Measurements from ENCODE around the gene RRAD.

The RRAD gene

DNA sequence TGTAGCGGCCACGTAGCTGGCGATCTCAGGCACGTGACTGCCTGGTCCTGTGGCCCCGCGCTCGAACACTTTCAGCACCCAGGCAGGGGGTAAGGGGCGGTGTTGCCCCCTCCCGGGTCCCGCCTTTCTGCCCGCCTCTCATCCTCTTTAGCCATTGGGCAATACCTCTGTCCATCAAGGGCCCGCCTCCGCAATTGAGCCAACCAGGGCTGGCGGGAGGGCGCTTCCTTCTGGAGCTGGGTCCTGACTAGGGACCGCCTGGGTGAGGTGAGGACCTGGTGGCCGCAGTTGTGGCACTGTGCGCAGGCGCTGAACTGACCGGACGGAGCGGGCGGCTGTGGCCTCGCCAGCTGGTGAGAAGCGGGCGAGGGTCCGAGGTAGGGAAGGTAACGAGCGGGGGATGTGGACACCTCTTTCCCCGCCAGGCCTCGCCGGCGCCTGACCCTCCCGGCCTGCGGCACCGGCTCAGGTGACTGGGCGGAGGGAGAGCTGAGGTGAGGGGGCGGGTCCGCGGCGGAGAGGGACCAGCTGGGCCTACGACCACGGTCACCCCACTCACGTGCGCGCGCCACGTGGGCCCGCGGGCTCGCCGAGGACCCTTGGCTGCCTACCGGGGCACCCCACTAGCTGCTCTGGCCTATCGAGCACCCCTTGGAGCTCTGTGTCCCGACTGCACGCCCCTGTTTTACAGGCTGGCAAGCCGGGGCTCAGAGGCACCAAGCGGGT lies 44.9 kb downstream of the RRAD start, which contains the start of gene PDP2:
Gene PDP2 (plus strand): TSS at position 228 of the 726 bp plus-strand sequence. CDS start 3,770 bp downstream, outside the sequence.
- DNase-seq (ENCODE audit: low spot score): peak; percentile 66

GRCh38 chr16:66878067-66878466 lies 47.3 kb downstream of the RRAD start:
- DNase-seq (ENCODE audit: low spot score): no peak

DNA sequence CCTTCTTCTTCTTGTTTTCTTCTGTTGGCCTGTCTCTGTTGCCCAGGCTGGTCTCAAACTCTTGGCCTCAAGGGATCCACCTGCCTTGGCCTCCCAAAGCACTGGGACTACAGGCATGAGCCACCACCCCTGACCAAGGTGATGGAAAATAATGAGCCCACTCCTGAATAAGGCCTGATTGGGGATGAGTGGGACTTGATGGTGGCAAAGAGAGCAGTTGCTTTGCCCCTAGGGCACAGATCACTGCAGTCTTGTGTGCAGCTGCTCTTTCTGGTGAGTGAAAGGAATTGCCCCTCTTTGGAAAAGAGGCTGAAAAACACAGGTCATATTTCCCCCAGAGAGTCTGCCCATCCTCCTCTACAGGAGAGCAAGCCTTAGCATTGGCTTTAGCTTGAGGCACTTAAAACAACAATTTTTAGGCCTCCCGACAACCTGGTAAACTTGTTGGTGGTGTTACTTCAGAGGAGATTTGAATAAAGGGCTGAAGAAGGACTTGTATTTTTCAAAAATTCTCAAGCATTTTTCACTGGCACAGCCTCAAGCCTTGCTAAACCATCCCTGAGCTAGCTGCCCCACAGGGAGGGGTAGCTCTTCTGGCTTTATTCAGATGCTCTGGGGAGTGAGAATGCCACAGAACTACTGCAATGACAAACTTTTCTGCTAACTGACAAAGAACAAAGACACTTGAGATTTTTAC lies 51.1 kb downstream of the RRAD start:
- DNase-seq (ENCODE audit: low spot score): no peak

DNA sequence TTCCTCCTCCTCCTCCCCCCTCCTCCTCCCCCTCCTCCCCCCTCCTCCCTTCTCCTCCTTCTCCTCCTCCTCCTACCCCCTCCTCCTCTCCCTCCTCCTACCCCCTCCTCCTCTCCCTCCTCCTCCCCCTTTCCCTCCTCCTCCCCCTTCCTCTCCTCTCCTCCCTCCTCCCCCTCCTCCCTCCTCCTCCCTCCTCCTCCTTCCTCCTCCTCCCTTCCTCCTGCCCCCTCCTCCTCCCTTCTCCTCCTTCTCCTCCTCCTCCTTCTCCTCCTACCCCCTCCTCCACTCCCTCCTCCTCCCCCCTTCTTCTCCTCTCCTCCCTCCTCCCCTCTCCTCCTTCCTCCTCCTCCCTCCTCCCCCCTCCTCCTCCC lies 51.7 kb downstream of the RRAD start:
- DNase-seq (ENCODE audit: low spot score): no peak

DNA sequence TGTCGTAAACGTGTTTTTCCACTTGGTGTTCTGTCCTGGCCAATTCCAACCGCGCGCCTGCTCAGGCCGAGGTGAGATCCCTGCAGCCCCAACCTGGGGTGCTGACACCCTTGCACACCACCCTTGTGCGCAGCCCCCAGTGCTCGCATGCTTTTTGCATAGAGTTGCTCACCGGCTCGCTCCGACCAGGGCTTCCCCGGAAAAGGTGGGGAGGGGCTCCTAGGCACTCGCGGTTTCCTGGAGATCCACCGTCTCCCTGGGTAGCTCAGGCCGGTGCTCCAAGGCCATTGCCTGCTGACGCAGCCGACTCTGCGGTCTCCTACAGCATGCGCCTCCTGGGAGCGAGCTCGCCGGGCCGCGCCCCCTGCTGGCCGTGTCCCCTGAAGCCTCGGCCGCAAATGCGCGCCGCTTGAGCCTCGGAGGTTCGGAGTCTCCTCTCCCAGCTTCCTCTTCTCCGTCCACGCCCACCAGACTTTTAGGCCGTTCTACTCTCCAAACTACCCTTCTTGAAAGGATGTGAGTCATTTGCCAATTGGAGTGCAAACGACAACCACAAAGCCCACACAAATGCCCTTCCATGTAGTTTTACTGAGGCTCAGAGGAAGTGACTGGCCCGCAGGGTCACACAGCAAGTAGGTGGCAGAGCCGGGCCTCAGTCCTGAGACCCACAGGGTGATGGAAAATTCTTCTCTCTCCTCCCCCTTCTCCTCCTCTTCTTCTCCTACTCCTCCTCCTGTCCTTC lies 52.2 kb downstream of the RRAD start:
- DNase-seq (ENCODE audit: low spot score): peak; percentile 88

DNA sequence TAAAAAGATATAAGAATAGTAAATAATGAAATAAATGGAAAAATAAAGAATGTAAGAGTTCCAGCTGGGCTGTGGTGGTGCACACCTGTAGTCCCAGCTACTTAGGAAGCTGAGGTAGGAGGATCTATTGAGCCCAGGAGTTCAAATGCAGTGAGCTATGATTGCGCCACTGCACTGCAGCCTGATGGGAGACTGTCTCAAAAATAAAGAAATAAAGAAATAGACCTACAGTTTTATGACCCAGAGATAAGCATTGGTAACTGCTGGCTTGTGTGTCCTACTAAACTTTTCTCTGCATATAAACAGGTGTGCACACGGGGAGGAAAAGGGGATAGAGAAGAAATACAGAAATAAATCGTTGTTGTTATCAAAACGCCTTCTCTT lies 52.8 kb downstream of the RRAD start:
- no peak for DNase-seq (ENCODE audit: low spot score)

- DNase-seq (ENCODE audit: low spot score): no peak
Measured at GRCh38 chr16:66871840-66872239, 53.5 kb downstream of the RRAD start.

Measured in COLO829 (cell line).